ENCODE measurements around the gene USP49. TPM values are rescaled to one million over a fixed set of nuclear protein-coding genes. Genes with fewer than 3 reads are reported as not detected.
A peak's percentile ranks its signal among the peaks of the same experiment; 100 is the strongest.

USP49 gene
- total RNA-seq, 1 experiment from 2014 or later = 2.3 TPM

- CTCF ChIA-PET = no interaction called here
Measured at GRCh38 chr6:41939176-41939847, 44.1 kb upstream of the USP49 start.

GRCh38 chr6:41938590-41939175, 43.5 kb upstream of the USP49 start:
- ATAC-seq = no peak
- no TSS peak for BruUV-seq (replicated peaks)
- H3K79me2 ChIP-seq (ENCODE audit: low read length) = peaks cover 35% of the 10 kb centered on the region
- H3K9ac ChIP-seq (ENCODE audit: low read length) = no peak overlapping the region
- H3K4me3 ChIP-seq (ENCODE audit: low read length) = no peak overlapping the region
- ChIA-PET CTCF (interaction anchor here (0.8 kb wide), 1 partner anchor 18 kb away, joined by 7 read pairs; the partner anchor contains the start of gene MED20), POLR2A (ENCODE audit: unreplicated experiment) (no interaction called here)
- H3K4me1 ChIP-seq (ENCODE audit: insufficient read depth, low read length) = peaks cover 33% of the 10 kb centered on the region
- intact Hi-C loops (cut with micrococcal nuclease) = loop anchor here (5.0 kb wide), 1 partner anchor 151 kb away; the partner anchor contains the start of gene TOMM6
- no peaks in the 10 kb centered on the region for H3K9me3 ChIP-seq (ENCODE audit: low read length)
- 0 out of 2 replicates have a peak, but pooled peaks cover 3% of the 10 kb centered on the region for H4K20me1 ChIP-seq (ENCODE audit: low read length)
- H3K27ac ChIP-seq (ENCODE audit: low read length) = no peak overlapping the region
- no peaks in the 10 kb centered on the region for H3K27me3 ChIP-seq (ENCODE audit: low read length)
- TF ChIP-seq EZH2phosphoT487 (IDR thresholded peaks at IDR 0.05; ENCODE audit: borderline replicate concordance, low read length) (no peak), EZH2 (IDR thresholded peaks at IDR 0.05; ENCODE audit: low read length, unreplicated experiment) (no peak), CTCF (conservative IDR thresholded peaks at IDR 0.05; ENCODE audit: low read depth, low read length) (no peak)
- no peaks in the 10 kb centered on the region for H3K9me2 ChIP-seq (replicated peaks; ENCODE audit: low read length)
- H3F3A ChIP-seq (ENCODE audit: low read length, unreplicated experiment) = no peaks in the 10 kb centered on the region
- peaks cover 22% of the 10 kb centered on the region; the same call in 1 of the 2 replicates for H3K36me3 ChIP-seq (ENCODE audit: low read depth, low read length)
- no peak overlapping the region for H2AFZ ChIP-seq (ENCODE audit: low read length)
- 0 out of 2 replicates have a peak overlapping the region, but pooled peaks have one; percentile 92 for H3K4me2 ChIP-seq (ENCODE audit: low read length)
- DNase-seq = no peak

More at GRCh38 chr6:41939176-41939847, 44.1 kb upstream of the USP49 start:
- Histone ChIP-seq H4K20me1 (ENCODE audit: low read length) (0 out of 2 replicates have a peak, but pooled peaks cover 3% of the 10 kb centered on the region), H3K27me3 (ENCODE audit: low read length) (no peaks in the 10 kb centered on the region), H3K79me2 (ENCODE audit: low read length) (peaks cover 35% of the 10 kb centered on the region), H3F3A (ENCODE audit: low read length, unreplicated experiment) (no peaks in the 10 kb centered on the region), H2AFZ (ENCODE audit: low read length) (no peak overlapping the region), H3K4me2 (ENCODE audit: low read length) (peak overlapping the region; percentile 92), H3K4me1 (ENCODE audit: insufficient read depth, low read length) (peaks cover 33% of the 10 kb centered on the region), H3K36me3 (ENCODE audit: low read depth, low read length) (peaks cover 18% of the 10 kb centered on the region; the same call in 1 of the 2 replicates), H3K9me3 (ENCODE audit: low read length) (no peaks in the 10 kb centered on the region), H3K9me2 (replicated peaks; ENCODE audit: low read length) (no peaks in the 10 kb centered on the region), H3K27ac (ENCODE audit: low read length) (no peak overlapping the region), H3K4me3 (ENCODE audit: low read length) (peak overlapping the region; percentile 87; the same call in 1 of the 2 replicates), H3K9ac (ENCODE audit: low read length) (no peak overlapping the region)
- intact Hi-C loops (cut with micrococcal nuclease) = loop anchor here (5.0 kb wide), 1 partner anchor 152 kb away; the partner anchor contains the start of gene TOMM6
- no peak for ATAC-seq
- POLR2A ChIA-PET (ENCODE audit: unreplicated experiment) = no interaction called here
- peak; percentile 24 for DNase-seq
- TF ChIP-seq EZH2phosphoT487 (IDR thresholded peaks at IDR 0.05; ENCODE audit: borderline replicate concordance, low read length) = no peak
- no peak for TF ChIP-seq EZH2 (IDR thresholded peaks at IDR 0.05; ENCODE audit: low read length, unreplicated experiment)
- TF ChIP-seq CTCF (conservative IDR thresholded peaks at IDR 0.05; ENCODE audit: low read depth, low read length) = no peak
- TSS peak; percentile 6 for BruUV-seq (replicated peaks)

All from PC-3 (cell line).